Neural cell (in vitro differentiated cells): ENCODE data around the gene ATP2C2.

Experiments used
- EP300 ChIP-seq: fragments of 450-650 bp; conservative IDR thresholded peaks from 2 replicates; pipeline ENCODE4 v1.6.1; 2014; ENCODE audit warnings: antibody characterized with exemption, mild to moderate bottlenecking, moderate library complexity; ENCODE audit not compliant: poor library complexity, severe bottlenecking
- EZH2 ChIP-seq: fragments of 200-600, 300-800 bp; shearing (Covaris generic), sonication (generic); IDR thresholded peaks from 2 replicates; pipeline ENCODE4 v1.6.1; 2014; ENCODE audit warnings: antibody characterized with exemption, low read length, borderline replicate concordance, mild to moderate bottlenecking; ENCODE audit not compliant: insufficient read depth, poor library complexity, severe bottlenecking
- MXI1 ChIP-seq: fragments of 450-650 bp; conservative IDR thresholded peaks from 2 replicates; pipeline ENCODE4 v1.6.1; 2014; ENCODE audit warnings: antibody characterized with exemption, mild to moderate bottlenecking; ENCODE audit not compliant: poor library complexity, severe bottlenecking
- POLR2AphosphoS5 ChIP-seq: IDR thresholded peaks from 2 replicates; pipeline ENCODE4 v1.6.1; 2012
- SMC3 ChIP-seq: fragments of 450-650 bp; conservative IDR thresholded peaks from 2 replicates; pipeline ENCODE4 v1.6.1; 2014; ENCODE audit warnings: antibody characterized with exemption, mild to moderate bottlenecking, moderate library complexity; ENCODE audit not compliant: poor library complexity
- TAF1 ChIP-seq: IDR thresholded peaks from 2 replicates; pipeline ENCODE4 v1.6.1; 2012; ENCODE audit warnings: low read depth
- TF ChIP-seq, protein P1 (sequence below): fragments of 450-650 bp; IDR thresholded peaks from 2 replicates; pipeline ENCODE4 v1.5.1; 2014; ENCODE audit warnings: antibody characterized with exemption, mild to moderate bottlenecking, moderate library complexity; ENCODE audit not compliant: poor library complexity, severe bottlenecking

DNA sequence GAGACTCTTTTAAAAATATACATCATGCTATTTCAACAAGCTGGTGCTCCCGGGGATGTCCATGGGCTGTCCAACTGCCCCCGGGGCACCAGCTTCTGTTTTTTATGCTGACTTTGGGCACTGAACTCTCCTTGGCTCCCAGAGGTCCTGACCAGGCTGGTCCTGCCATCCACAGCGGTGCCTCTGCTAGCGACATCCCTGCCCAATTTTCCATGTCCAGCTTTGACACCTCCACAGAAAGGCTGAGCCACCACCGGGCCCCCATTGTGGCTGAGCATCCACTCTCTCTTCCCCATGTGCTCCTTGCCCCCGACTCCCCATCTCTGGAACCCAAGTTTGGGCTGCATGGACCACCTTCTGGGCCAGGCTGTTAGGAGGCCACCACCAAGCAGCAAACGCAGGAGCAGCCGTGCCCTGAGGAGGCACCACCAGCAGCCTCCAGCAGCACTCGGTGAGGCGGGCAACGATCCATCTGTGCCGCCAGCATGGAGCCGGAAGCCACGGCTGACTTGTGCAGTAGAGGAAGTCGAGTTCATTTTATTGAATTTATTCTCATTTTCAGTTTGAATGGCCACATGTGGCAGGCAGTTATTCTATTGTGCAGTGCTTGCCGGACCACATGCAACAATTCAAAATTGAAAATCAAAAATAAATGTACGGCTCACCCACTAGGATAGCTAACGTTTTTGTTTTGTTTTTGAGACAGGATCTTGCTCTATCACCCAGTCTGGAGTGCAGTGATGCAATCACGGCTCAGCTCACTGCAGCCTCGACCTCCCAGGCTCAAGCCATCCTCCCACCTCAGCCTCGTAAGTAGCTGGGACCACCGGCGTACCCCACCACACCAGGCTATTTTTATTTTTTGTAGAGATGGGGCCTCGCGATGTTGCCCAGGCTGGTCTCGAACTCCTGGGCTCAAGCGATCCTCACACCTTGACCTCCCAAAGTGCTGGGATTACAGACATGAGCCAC, 139.0 kb downstream of the ATP2C2 start:
- no peak for TF ChIP-seq EP300
- TF ChIP-seq, protein P1, sequence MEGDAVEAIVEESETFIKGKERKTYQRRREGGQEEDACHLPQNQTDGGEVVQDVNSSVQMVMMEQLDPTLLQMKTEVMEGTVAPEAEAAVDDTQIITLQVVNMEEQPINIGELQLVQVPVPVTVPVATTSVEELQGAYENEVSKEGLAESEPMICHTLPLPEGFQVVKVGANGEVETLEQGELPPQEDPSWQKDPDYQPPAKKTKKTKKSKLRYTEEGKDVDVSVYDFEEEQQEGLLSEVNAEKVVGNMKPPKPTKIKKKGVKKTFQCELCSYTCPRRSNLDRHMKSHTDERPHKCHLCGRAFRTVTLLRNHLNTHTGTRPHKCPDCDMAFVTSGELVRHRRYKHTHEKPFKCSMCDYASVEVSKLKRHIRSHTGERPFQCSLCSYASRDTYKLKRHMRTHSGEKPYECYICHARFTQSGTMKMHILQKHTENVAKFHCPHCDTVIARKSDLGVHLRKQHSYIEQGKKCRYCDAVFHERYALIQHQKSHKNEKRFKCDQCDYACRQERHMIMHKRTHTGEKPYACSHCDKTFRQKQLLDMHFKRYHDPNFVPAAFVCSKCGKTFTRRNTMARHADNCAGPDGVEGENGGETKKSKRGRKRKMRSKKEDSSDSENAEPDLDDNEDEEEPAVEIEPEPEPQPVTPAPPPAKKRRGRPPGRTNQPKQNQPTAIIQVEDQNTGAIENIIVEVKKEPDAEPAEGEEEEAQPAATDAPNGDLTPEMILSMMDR, result no peak
- TF ChIP-seq POLR2AphosphoS5, result no peak
- no peak for TF ChIP-seq SMC3
- TF ChIP-seq EZH2, result no peak
- no peak for TF ChIP-seq MXI1
- no peak for TF ChIP-seq TAF1
